H9 (cell line): ENCODE data around the gene SNCA. TPM values are rescaled to one million over a fixed set of nuclear protein-coding genes. Genes with fewer than 3 reads are reported as not detected.

Experiments used
- DNase-seq: peaks from one replicate; pipeline ENCODE4 v3.0.0-alpha.2; 2017
- H2AFZ ChIP-seq: one replicate; pipeline ENCODE4 v1.6.1; 2013; ENCODE audit warnings: mild to moderate bottlenecking, low read length, control low read depth, moderate library complexity
- H2AK5ac ChIP-seq: 2 replicates; pipeline ENCODE4 v1.6.1; 2013; ENCODE audit warnings: low read length, control low read depth, mixed read lengths; ENCODE audit not compliant: insufficient read length
- H2BK120ac ChIP-seq: one replicate; pipeline ENCODE4 v1.6.1; 2013; ENCODE audit warnings: low read depth, mild to moderate bottlenecking, low read length, control low read depth, inconsistent platforms; ENCODE audit not compliant: poor library complexity, severe bottlenecking
- H2BK12ac ChIP-seq: 2 replicates; pipeline ENCODE4 v1.6.1; 2013; ENCODE audit warnings: low read length, control low read depth, mixed read lengths, low read depth; ENCODE audit not compliant: insufficient read length
- H2BK15ac ChIP-seq: 2 replicates; pipeline ENCODE4 v1.6.1; 2013; ENCODE audit warnings: low read depth, low read length, control low read depth
- H2BK20ac ChIP-seq: one replicate; pipeline ENCODE4 v1.6.1; 2013; ENCODE audit warnings: low read depth, mild to moderate bottlenecking, low read length, control low read depth, inconsistent platforms; ENCODE audit not compliant: poor library complexity, severe bottlenecking
- H2BK5ac ChIP-seq: 2 replicates; pipeline ENCODE4 v1.6.1; 2013; ENCODE audit warnings: low read length, control low read depth, mixed read lengths; ENCODE audit not compliant: insufficient read length
- H3K14ac ChIP-seq: 2 replicates; pipeline ENCODE4 v1.6.1; 2013; ENCODE audit warnings: low read length, control low read depth; ENCODE audit not compliant: insufficient read depth
- H3K18ac ChIP-seq: 2 replicates; pipeline ENCODE4 v1.6.1; 2013; ENCODE audit warnings: low read depth, mild to moderate bottlenecking, mixed read lengths, low read length, control low read depth; ENCODE audit not compliant: insufficient read length
- H3K23ac ChIP-seq: 2 replicates; pipeline ENCODE4 v1.6.1; 2013; ENCODE audit warnings: low read length, control low read depth, mixed read lengths, low read depth; ENCODE audit not compliant: insufficient read length
- H3K23me2 ChIP-seq: 2 replicates; pipeline ENCODE4 v1.6.1; 2013; ENCODE audit warnings: low read depth, mild to moderate bottlenecking, mixed read lengths, low read length, control low read depth; ENCODE audit not compliant: insufficient read length, poor library complexity, severe bottlenecking
- H3K27ac ChIP-seq: 2 replicates; pipeline ENCODE4 v1.5.1; 2013; ENCODE audit warnings: low read length, control low read depth, mixed read lengths, low read depth; ENCODE audit not compliant: insufficient read length
- H3K27me3 ChIP-seq: 2 replicates; pipeline ENCODE4 v1.6.1; 2013; ENCODE audit warnings: low read length, control low read depth, inconsistent platforms; ENCODE audit not compliant: insufficient read depth
- H3K4ac ChIP-seq: 2 replicates; pipeline ENCODE4 v1.6.1; 2013; ENCODE audit warnings: low read depth, mild to moderate bottlenecking, control low read depth, inconsistent platforms, low read length, moderate library complexity
- H3K4me1 ChIP-seq: 2 replicates; pipeline ENCODE4 v1.6.1; 2013; ENCODE audit warnings: low read length, control low read depth, inconsistent platforms; ENCODE audit not compliant: insufficient read depth
- H3K4me2 ChIP-seq: 2 replicates; pipeline ENCODE4 v1.6.1; 2013; ENCODE audit warnings: low read length, control low read depth, mixed read lengths; ENCODE audit not compliant: insufficient read length, insufficient read depth
- H3K56ac ChIP-seq: 2 replicates; pipeline ENCODE4 v1.6.1; 2013; ENCODE audit warnings: low read depth, mild to moderate bottlenecking, mixed read lengths, low read length, control low read depth; ENCODE audit not compliant: insufficient read length
- H3K79me1 ChIP-seq: 2 replicates; pipeline ENCODE4 v1.6.1; 2013; ENCODE audit warnings: low read depth, mild to moderate bottlenecking, moderate library complexity, low read length, control low read depth, inconsistent platforms; ENCODE audit not compliant: insufficient read depth, poor library complexity, severe bottlenecking
- H3K79me2 ChIP-seq: 2 replicates; pipeline ENCODE4 v1.6.1; 2013; ENCODE audit warnings: low read length, control low read depth, inconsistent platforms; ENCODE audit not compliant: insufficient read depth
- H3K9ac ChIP-seq: 2 replicates; pipeline ENCODE4 v1.6.1; 2013; ENCODE audit warnings: low read length, control low read depth, mixed read lengths; ENCODE audit not compliant: insufficient read length; ENCODE audit errors: extremely low read depth
- H3K9me3 ChIP-seq: one replicate; pipeline ENCODE4 v1.6.1; 2013; ENCODE audit warnings: low read depth, low read length, inconsistent platforms; ENCODE audit not compliant: control insufficient read depth
- H3T11ph ChIP-seq: one replicate; pipeline ENCODE4 v1.6.1; 2013; ENCODE audit warnings: mild to moderate bottlenecking, low read length, control low read depth, inconsistent platforms
- H4K20me1 ChIP-seq: one replicate; pipeline ENCODE4 v1.6.1; 2013; ENCODE audit not compliant: control insufficient read depth, insufficient read length, insufficient read depth
- H4K5ac ChIP-seq: 2 replicates; pipeline ENCODE4 v1.6.1; 2013; ENCODE audit warnings: low read depth, mild to moderate bottlenecking, mixed read lengths, low read length, control low read depth; ENCODE audit not compliant: insufficient read length
- H4K8ac ChIP-seq: replicated peaks from 2 replicates; pipeline ENCODE4 v1.6.1; 2013; ENCODE audit warnings: low read length, control low read depth, mixed read lengths, low read depth; ENCODE audit not compliant: insufficient read length
- H4K91ac ChIP-seq: 2 replicates; pipeline ENCODE4 v1.6.1; 2013; ENCODE audit warnings: low read depth, mild to moderate bottlenecking, moderate library complexity, mixed read lengths, low read length, control low read depth; ENCODE audit not compliant: insufficient read length
- H3K27ac Mint-ChIP-seq, 3 experiments: 2 replicates in 2 of 3; 3 replicates in 1 of 3; pipeline ENCODE4 v1.8.0; 2020 to 2021; ENCODE audit warnings: mixed read lengths in 3 of 3, mild to moderate bottlenecking in 1 of 3, moderate library complexity in 1 of 3
- H3K27me3 Mint-ChIP-seq: 2 replicates; pipeline ENCODE4 v1.8.0; 2021; ENCODE audit warnings: low read depth, mild to moderate bottlenecking, moderate library complexity, mixed read lengths
- H3K36me3 Mint-ChIP-seq, 3 experiments: 2 replicates in 2 of 3; 3 replicates in 1 of 3; pipeline ENCODE4 v1.8.0; 2020 to 2021; ENCODE audit warnings: low read depth in 3 of 3, mixed read lengths in 3 of 3; ENCODE audit not compliant: insufficient read depth in 1 of 3
- H3K4me1 Mint-ChIP-seq, 2 experiments: 2 replicates each; pipeline ENCODE4 v1.8.0; 2020; ENCODE audit warnings: mixed read lengths in 2 of 2
- H3K4me3 Mint-ChIP-seq, 2 experiments: 2 replicates in 1 of 2; 3 replicates in 1 of 2; pipeline ENCODE4 v1.8.0; 2020 to 2021; ENCODE audit warnings: mild to moderate bottlenecking in 2 of 2, mixed read lengths in 2 of 2, moderate library complexity in 1 of 2
- H3K9me3 Mint-ChIP-seq, 2 experiments: 2 replicates in 1 of 2; 3 replicates in 1 of 2; pipeline ENCODE4 v1.8.0; 2020; ENCODE audit warnings: mild to moderate bottlenecking in 2 of 2, mixed read lengths in 2 of 2, moderate library complexity in 1 of 2
- WGBS: extraction: QIAGEN DNeasy Blood & Tissue Kit; methylation state at CpG from one replicate; pipeline ENCODE4 v1.1.7; 2013; ENCODE audit warnings: missing lambda C conversion rate, low lambda C conversion rate, mixed read lengths; ENCODE audit not compliant: insufficient read length; ENCODE audit errors: extremely low coverage; 5-methylcytosine and 5-hydroxymethylcytosine counted together
- total RNA-seq: library from RNA; stranded (reverse); gene quantifications from 2 replicates; pipeline ENCODE4 v1.2.1, GENCODE V29; 2021
- TF ChIP-seq, protein P1 (sequence below): fragments of 200-600 bp; sonication (generic); conservative IDR thresholded peaks from 3 replicates; pipeline ENCODE4 v1.8.0; 2021; ENCODE audit warnings: antibody characterized with exemption, mild to moderate bottlenecking

Gene SNCA
- total RNA-seq, 1 experiment from 2014 or later, result 8.5 TPM

DNA sequence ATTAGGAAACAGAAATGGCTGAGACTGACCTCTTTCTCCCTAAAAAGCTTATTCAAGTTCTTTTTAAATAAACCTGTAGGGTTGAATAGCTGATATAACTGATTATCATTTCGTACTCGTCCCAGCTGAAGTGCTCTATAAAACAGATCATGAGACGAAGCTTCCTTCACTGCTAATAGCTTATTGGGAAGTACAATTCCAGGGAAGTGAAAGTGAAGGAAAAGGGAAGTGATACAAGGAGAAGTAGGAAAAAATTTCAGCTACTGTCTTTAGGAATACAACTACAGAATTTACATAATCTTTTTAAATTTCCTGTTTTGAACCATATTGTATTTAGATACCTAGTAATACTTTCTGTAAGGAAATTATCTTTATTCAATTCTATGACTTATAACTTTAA, 103.0 kb downstream of the SNCA start:
- Histone ChIP-seq H4K20me1 (no peaks in the 10 kb centered on the region), H2BK5ac (no peak overlapping the region), H3T11ph (no peak overlapping the region), H3K9me3 (no peaks in the 10 kb centered on the region), H3K79me1 (no peaks in the 10 kb centered on the region), H3K18ac (no peak overlapping the region), H4K91ac (no peak overlapping the region), H3K79me2 (no peaks in the 10 kb centered on the region), H3K23me2 (no peaks in the 10 kb centered on the region), H3K56ac (no peak overlapping the region), H3K27me3 (no peaks in the 10 kb centered on the region), H4K5ac (no peak overlapping the region), H2BK15ac (no peak overlapping the region), H2AFZ (no peak overlapping the region), H3K4me1 (no peaks in the 10 kb centered on the region; the same call in 1 of the 2 replicates), H3K14ac (no peak overlapping the region), H2BK12ac (no peak overlapping the region), H4K8ac (no peak overlapping the region), H2AK5ac (no peak overlapping the region), H3K23ac (no peak overlapping the region), H2BK120ac (no peak overlapping the region), H2BK20ac (no peak overlapping the region), H3K27ac (no peak overlapping the region), H3K9ac (no peak overlapping the region), H3K4me2 (no peak overlapping the region), H3K4ac (no peak overlapping the region)
- H3K4me1 Mint-ChIP-seq, result peaks cover 0 to 3% of the 10 kb centered on the region in 2 experiments; a peak in 3 of 4 replicates
- H3K4me3 Mint-ChIP-seq, result no peak overlapping the region
- no peaks in the 10 kb centered on the region for H3K9me3 Mint-ChIP-seq
- H3K27ac Mint-ChIP-seq, result no peak overlapping the region
- no peaks in the 10 kb centered on the region for H3K36me3 Mint-ChIP-seq
- H3K27me3 Mint-ChIP-seq, result no peaks in the 10 kb centered on the region
- TF ChIP-seq, protein P1, sequence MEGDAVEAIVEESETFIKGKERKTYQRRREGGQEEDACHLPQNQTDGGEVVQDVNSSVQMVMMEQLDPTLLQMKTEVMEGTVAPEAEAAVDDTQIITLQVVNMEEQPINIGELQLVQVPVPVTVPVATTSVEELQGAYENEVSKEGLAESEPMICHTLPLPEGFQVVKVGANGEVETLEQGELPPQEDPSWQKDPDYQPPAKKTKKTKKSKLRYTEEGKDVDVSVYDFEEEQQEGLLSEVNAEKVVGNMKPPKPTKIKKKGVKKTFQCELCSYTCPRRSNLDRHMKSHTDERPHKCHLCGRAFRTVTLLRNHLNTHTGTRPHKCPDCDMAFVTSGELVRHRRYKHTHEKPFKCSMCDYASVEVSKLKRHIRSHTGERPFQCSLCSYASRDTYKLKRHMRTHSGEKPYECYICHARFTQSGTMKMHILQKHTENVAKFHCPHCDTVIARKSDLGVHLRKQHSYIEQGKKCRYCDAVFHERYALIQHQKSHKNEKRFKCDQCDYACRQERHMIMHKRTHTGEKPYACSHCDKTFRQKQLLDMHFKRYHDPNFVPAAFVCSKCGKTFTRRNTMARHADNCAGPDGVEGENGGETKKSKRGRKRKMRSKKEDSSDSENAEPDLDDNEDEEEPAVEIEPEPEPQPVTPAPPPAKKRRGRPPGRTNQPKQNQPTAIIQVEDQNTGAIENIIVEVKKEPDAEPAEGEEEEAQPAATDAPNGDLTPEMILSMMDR, result no peak
- WGBS, result no CpG with 5 or more reads among the region's 3 CpGs
- no peak for DNase-seq
